Measurements from ENCODE around the gene ACTL6B. TPM values are rescaled to one million over a fixed set of nuclear protein-coding genes. Genes with fewer than 3 reads are reported as not detected.
A peak's percentile ranks its signal among the peaks of the same experiment; 100 is the strongest.

Gene ACTL6B
- total and polyA plus RNA-seq, 9 of the 15 experiments (the other 6 are each of a cell fraction or from before 2014, with no cell fraction given) = not detected

DNA sequence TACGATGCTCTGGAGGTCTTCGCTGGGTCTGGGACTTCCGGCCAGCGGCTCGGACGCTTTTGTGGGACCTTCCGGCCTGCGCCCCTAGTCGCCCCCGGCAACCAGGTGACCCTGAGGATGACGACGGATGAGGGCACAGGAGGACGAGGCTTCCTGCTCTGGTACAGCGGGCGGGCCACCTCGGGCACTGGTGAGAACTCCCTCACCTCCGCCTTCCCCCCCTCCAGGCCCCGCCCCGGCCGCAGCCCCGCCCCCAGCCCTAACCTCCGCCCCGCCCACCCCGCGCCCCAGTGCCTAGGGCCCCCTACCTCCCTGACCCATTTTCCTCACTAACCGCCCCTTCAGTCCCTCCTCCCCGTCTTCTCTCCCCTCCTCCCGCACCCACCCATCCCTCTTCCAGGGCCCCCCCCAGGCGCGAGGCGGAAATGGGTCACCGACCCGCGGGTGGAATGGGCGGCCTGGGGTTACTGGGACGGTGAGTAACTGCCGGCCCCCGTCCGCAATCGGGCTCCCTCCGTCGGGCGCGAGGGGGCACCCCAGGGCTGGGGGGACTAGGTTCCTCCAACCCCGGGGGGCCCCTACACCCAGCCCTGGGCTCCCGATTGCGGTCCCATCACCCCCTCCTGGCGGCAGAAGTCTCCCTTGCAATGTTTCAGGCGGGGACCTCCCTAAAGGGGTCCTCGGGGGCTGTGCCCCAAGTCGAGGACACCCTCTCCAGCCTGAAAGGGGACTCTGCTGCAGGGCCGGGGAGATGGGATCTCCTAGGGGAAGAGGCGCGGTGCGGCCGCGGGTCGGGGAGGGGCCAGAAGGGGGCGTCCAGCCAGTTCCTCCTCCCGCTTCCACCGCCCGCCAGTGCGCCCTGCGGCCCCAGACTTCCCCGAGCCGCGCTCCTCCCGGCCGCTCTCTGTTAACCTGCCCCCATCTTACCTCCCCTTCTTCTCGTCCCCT lies 51.9 kb downstream of the ACTL6B start (continued):
- TF ChIP-seq, protein P1, sequence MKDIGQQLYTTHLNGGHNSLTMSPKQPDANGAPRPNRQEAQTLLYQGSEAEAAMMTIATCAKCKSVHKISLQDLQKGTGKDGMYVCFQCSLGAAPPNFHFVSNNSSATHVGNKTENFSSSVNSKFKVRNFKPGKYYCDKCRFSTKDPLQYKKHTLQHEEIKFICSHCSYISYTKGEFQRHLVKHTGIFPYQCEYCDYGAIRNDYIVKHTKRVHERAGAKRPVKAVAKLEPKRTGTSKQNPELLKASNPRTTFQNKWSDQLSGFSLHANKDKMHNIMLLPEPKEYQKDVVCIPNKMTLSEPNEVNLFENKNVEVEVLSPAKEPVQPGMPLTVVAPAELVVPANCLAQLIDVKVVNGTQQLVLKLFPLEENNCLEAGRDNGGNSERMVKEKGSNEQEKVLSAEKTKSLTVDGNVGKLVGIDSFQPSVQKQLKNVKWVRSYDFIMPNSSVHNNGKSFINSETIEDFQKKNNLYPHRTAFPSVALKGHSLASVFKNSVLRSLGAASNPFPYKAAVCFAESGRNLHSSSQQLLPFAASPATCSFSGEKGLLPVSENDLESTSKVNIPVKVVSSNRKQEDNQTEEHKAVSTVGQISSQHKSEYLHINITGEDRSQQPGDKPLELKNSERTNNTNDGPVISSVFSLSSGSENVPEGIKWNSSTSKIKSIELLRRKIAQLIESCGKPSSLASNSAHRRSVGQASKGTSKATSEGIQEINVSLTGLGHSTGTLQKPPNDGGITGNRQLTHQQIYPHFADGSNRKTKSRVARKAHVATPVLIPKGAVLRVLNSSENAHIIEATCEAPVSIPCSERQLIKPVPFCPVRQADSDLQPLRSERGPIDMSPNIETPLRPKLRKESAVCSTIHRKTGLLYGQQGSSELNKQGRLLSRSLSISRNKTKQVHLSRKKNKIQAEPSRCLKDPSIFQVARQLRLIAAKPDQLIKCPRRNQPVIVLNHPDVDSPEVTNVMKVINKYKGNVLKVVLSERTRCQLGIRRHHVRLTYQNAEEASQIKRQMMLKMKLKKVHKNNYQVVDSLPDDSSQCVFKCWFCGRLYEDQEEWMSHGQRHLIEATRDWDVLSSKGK (CRISPR knock-in tag; IDR thresholded peaks at IDR 0.05) = no peak
- no peak for TF ChIP-seq RHOXF2B (CRISPR knock-in tag; conservative IDR thresholded peaks at IDR 0.05)
- TF ChIP-seq SIRT6 (IDR thresholded peaks at IDR 0.05; ENCODE audit: low read depth, low read length) = no peak
- TF ChIP-seq, protein P2, sequence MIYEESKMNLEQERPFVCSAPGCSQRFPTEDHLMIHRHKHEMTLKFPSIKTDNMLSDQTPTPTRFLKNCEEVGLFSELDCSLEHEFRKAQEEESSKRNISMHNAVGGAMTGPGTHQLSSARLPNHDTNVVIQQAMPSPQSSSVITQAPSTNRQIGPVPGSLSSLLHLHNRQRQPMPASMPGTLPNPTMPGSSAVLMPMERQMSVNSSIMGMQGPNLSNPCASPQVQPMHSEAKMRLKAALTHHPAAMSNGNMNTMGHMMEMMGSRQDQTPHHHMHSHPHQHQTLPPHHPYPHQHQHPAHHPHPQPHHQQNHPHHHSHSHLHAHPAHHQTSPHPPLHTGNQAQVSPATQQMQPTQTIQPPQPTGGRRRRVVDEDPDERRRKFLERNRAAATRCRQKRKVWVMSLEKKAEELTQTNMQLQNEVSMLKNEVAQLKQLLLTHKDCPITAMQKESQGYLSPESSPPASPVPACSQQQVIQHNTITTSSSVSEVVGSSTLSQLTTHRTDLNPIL (CRISPR knock-in tag; IDR thresholded peaks at IDR 0.05) = no peak
- TF ChIP-seq ZNF76 (CRISPR knock-in tag; IDR thresholded peaks at IDR 0.05; ENCODE audit: borderline replicate concordance) = no peak
- peak; percentile 28 for TF ChIP-seq POLR2B (IDR thresholded peaks at IDR 0.05; ENCODE audit: low read depth, partially characterized antibody)
- no peak for TF ChIP-seq MAFG (tag; conservative IDR thresholded peaks at IDR 0.05)
- no peak for TF ChIP-seq RAD51 (IDR thresholded peaks at IDR 0.05; ENCODE audit: borderline replicate concordance, low read depth)
- TF ChIP-seq, protein P3, sequence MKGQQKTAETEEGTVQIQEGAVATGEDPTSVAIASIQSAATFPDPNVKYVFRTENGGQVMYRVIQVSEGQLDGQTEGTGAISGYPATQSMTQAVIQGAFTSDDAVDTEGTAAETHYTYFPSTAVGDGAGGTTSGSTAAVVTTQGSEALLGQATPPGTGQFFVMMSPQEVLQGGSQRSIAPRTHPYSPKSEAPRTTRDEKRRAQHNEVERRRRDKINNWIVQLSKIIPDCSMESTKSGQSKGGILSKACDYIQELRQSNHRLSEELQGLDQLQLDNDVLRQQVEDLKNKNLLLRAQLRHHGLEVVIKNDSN (CRISPR knock-in tag; IDR thresholded peaks at IDR 0.05) = no peak
- TF ChIP-seq, protein P4, sequence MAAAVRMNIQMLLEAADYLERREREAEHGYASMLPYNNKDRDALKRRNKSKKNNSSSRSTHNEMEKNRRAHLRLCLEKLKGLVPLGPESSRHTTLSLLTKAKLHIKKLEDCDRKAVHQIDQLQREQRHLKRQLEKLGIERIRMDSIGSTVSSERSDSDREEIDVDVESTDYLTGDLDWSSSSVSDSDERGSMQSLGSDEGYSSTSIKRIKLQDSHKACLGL (CRISPR knock-in tag; IDR thresholded peaks at IDR 0.05; ENCODE audit: borderline replicate concordance, poor library complexity, severe bottlenecking) = no peak
- TF ChIP-seq, protein P5, sequence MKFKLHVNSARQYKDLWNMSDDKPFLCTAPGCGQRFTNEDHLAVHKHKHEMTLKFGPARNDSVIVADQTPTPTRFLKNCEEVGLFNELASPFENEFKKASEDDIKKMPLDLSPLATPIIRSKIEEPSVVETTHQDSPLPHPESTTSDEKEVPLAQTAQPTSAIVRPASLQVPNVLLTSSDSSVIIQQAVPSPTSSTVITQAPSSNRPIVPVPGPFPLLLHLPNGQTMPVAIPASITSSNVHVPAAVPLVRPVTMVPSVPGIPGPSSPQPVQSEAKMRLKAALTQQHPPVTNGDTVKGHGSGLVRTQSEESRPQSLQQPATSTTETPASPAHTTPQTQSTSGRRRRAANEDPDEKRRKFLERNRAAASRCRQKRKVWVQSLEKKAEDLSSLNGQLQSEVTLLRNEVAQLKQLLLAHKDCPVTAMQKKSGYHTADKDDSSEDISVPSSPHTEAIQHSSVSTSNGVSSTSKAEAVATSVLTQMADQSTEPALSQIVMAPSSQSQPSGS (CRISPR knock-in tag; IDR thresholded peaks at IDR 0.05) = no peak
- no peak for TF ChIP-seq PCBP2 (IDR thresholded peaks at IDR 0.05; ENCODE audit: low read depth, low read length, poor library complexity, severe bottlenecking)
- no peak for TF ChIP-seq MAFF (IDR thresholded peaks at IDR 0.05; ENCODE audit: low read length)
- no peak for TF ChIP-seq DACH1 (IDR thresholded peaks at IDR 0.05; ENCODE audit: partially characterized antibody)
- no peak for TF ChIP-seq ZNF324 (CRISPR knock-in tag; IDR thresholded peaks at IDR 0.05)
- no peak for TF ChIP-seq XRCC4 (IDR thresholded peaks at IDR 0.05; ENCODE audit: extremely low read depth, insufficient read depth, insufficient read length)
- TF ChIP-seq, protein P6, sequence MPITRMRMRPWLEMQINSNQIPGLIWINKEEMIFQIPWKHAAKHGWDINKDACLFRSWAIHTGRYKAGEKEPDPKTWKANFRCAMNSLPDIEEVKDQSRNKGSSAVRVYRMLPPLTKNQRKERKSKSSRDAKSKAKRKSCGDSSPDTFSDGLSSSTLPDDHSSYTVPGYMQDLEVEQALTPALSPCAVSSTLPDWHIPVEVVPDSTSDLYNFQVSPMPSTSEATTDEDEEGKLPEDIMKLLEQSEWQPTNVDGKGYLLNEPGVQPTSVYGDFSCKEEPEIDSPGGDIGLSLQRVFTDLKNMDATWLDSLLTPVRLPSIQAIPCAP (CRISPR knock-in tag; IDR thresholded peaks at IDR 0.05; ENCODE audit: borderline replicate concordance) = no peak
- TF ChIP-seq HNRNPK (IDR thresholded peaks at IDR 0.05; ENCODE audit: low read depth, low read length, poor library complexity, severe bottlenecking) = no peak

All from K562 (cell line).